GM23338 (cell line): ENCODE data around the gene KCNQ5. TPM values are rescaled to one million over a fixed set of nuclear protein-coding genes. Genes with fewer than 3 reads are reported as not detected.

ENCODE experiments used
- ATAC-seq: fragments of 200-7000 bp; cut with Tn5 transposase; 3 replicates; pipeline ENCODE4 v1.9.1; 2020
- DNase-seq: peaks from one replicate; pipeline ENCODE4 v3.0.0-alpha.2; 2015; ENCODE audit warnings: low spot score
- H2AFZ ChIP-seq: fragments of 200-600 bp; sonication (generic); 2 replicates; pipeline ENCODE4 v1.8.0; 2016; ENCODE audit warnings: antibody characterized with exemption, mild to moderate bottlenecking, moderate library complexity
- H3F3A ChIP-seq: fragments of 200-600 bp; sonication (generic); replicated peaks from 2 replicates; pipeline ENCODE4 v1.8.0; 2017; ENCODE audit warnings: antibody characterized with exemption, mixed run types, low read depth
- H3K27ac ChIP-seq: fragments of 200-600 bp; sonication (generic); 2 replicates; pipeline ENCODE4 v1.6.1; 2016; ENCODE audit warnings: low read depth
- H3K27me3 ChIP-seq: fragments of 200-600 bp; sonication (generic); 2 replicates; pipeline ENCODE4 v1.8.0; 2016; ENCODE audit warnings: mild to moderate bottlenecking, mixed run types, moderate library complexity; ENCODE audit not compliant: insufficient read depth
- H3K36me3 ChIP-seq: fragments of 200-600 bp; sonication (generic); 2 replicates; pipeline ENCODE4 v1.8.0; 2016; ENCODE audit warnings: mild to moderate bottlenecking; ENCODE audit not compliant: insufficient read depth
- H3K4me1 ChIP-seq: fragments of 200-600 bp; sonication (generic); 2 replicates; pipeline ENCODE4 v1.8.0; 2016; ENCODE audit warnings: mild to moderate bottlenecking, moderate library complexity; ENCODE audit not compliant: insufficient read depth
- H3K4me2 ChIP-seq: fragments of 200-600 bp; sonication (generic); 2 replicates; pipeline ENCODE4 v1.7.1; 2017; ENCODE audit warnings: mixed run types
- H3K4me3 ChIP-seq: fragments of 200-600 bp; sonication (generic); 2 replicates; pipeline ENCODE4 v1.6.1; 2016; ENCODE audit warnings: mixed run types
- H3K79me2 ChIP-seq: fragments of 200-600 bp; sonication (generic); replicated peaks from 2 replicates; pipeline ENCODE4 v1.8.0; 2017; ENCODE audit warnings: mild to moderate bottlenecking; ENCODE audit not compliant: insufficient read depth
- H3K9me2 ChIP-seq: fragments of 200-600 bp; sonication (generic); 2 replicates; pipeline ENCODE4 v1.8.0; 2017; ENCODE audit not compliant: insufficient read depth
- H4K20me1 ChIP-seq: fragments of 200-600 bp; sonication (generic); replicated peaks from 2 replicates; pipeline ENCODE4 v1.8.0; 2017; ENCODE audit warnings: mild to moderate bottlenecking; ENCODE audit not compliant: insufficient read depth
- H3K27ac Mint-ChIP-seq: 2 replicates; pipeline ENCODE4 v1.8.0; 2020; ENCODE audit warnings: inconsistent platforms, mild to moderate bottlenecking, moderate library complexity, mixed read lengths
- H3K27me3 Mint-ChIP-seq: 3 replicates; pipeline ENCODE4 v1.8.0; 2022; ENCODE audit warnings: low read depth, mild to moderate bottlenecking, moderate library complexity, mixed read lengths, inconsistent platforms; ENCODE audit not compliant: insufficient read depth, poor library complexity
- H3K36me3 Mint-ChIP-seq: 3 replicates; pipeline ENCODE4 v1.8.0; 2021; ENCODE audit warnings: low read depth, mild to moderate bottlenecking, inconsistent platforms, moderate library complexity, mixed read lengths
- H3K4me1 Mint-ChIP-seq: 3 replicates; pipeline ENCODE4 v1.8.0; 2020; ENCODE audit warnings: mild to moderate bottlenecking, inconsistent platforms, mixed read lengths
- H3K4me3 Mint-ChIP-seq: 3 replicates; pipeline ENCODE4 v1.8.0; 2021; ENCODE audit warnings: moderate library complexity, mild to moderate bottlenecking, inconsistent platforms, mixed read lengths
- H3K9me3 Mint-ChIP-seq: 3 replicates; pipeline ENCODE4 v1.8.0; 2020; ENCODE audit warnings: moderate library complexity, mild to moderate bottlenecking, inconsistent platforms, mixed read lengths
- CREB1 ChIP-seq: fragments of 250-450 bp; sonication (Bioruptor Pico); IDR thresholded peaks from 2 replicates; pipeline ENCODE4 v1.5.0; 2020; ENCODE audit warnings: low read depth, mild to moderate bottlenecking, moderate library complexity
- EZH2 ChIP-seq: fragments of 200-600 bp; sonication (generic); IDR thresholded peaks from one replicate; pipeline ENCODE4 v1.8.0; 2017; ENCODE audit warnings: antibody characterized with exemption, mild to moderate bottlenecking, low read depth; ENCODE audit not compliant: unreplicated experiment
- EZH2phosphoT487 ChIP-seq: fragments of 200-600 bp; sonication (generic); IDR thresholded peaks from one replicate; pipeline ENCODE4 v1.8.1; 2018; ENCODE audit warnings: antibody characterized with exemption; ENCODE audit not compliant: unreplicated experiment
- JUNB ChIP-seq: IDR thresholded peaks from one replicate; pipeline ENCODE4 v1.6.1; 2016; ENCODE audit warnings: antibody characterized with exemption; ENCODE audit not compliant: unreplicated experiment
- NANOG ChIP-seq: IDR thresholded peaks from 2 replicates; pipeline ENCODE4 v1.6.1; 2016; ENCODE audit warnings: antibody characterized with exemption, borderline replicate concordance
- POLR2AphosphoS5 ChIP-seq: IDR thresholded peaks from 2 replicates; pipeline ENCODE4 v1.6.1; 2016; ENCODE audit warnings: antibody characterized with exemption, low read depth
- STAT1 ChIP-seq: IDR thresholded peaks from one replicate; pipeline ENCODE4 v1.6.1; 2016; ENCODE audit warnings: antibody characterized with exemption; ENCODE audit not compliant: unreplicated experiment
- ZNF114 ChIP-seq: fragments of 250-450 bp; sonication (Bioruptor Pico); IDR thresholded peaks from 2 replicates; pipeline ENCODE4 v1.5.0; 2020; ENCODE audit warnings: mild to moderate bottlenecking, moderate library complexity
- polyA plus RNA-seq: library from polyadenylated mRNA; unstranded; fragments of >200 nt; fragmentation: Nextera tagmentation; extraction: Ambion mirVana; gene quantifications from 2 replicates; pipeline ENCODE4 v1.2.1, GENCODE V29; 2016
- total RNA-seq: library from RNA; depleted of rRNA; stranded (reverse); fragments of >200 nt; shearing (Covaris generic); gene quantifications from 2 replicates; pipeline ENCODE4 v1.2.3, GENCODE V29; 2014
- TF ChIP-seq, protein P1 (sequence below): fragments of 250-450 bp; sonication (Bioruptor Pico); IDR thresholded peaks from 2 replicates; pipeline ENCODE4 v1.5.0; 2020; ENCODE audit warnings: mild to moderate bottlenecking, moderate library complexity
- TF ChIP-seq, protein P2 (sequence below), 2 experiments: fragments of 200-600 bp in 1 of 2; sonication (generic) in 1 of 2; conservative IDR thresholded peaks; 2 replicates each; pipeline versions ENCODE4 v1.5.1 to v1.6.1; 2016 to 2017; ENCODE audit warnings: antibody characterized with exemption in 2 of 2, low read depth in 2 of 2, mild to moderate bottlenecking in 2 of 2, moderate library complexity in 1 of 2
- TF ChIP-seq, protein P3 (sequence below): IDR thresholded peaks from one replicate; pipeline ENCODE4 v1.6.1; 2018; ENCODE audit warnings: antibody characterized with exemption; ENCODE audit not compliant: unreplicated experiment

KCNQ5 gene
- total and polyA plus RNA-seq, 2 experiments from 2014 or later = 0.68 to 0.87 TPM

DNA sequence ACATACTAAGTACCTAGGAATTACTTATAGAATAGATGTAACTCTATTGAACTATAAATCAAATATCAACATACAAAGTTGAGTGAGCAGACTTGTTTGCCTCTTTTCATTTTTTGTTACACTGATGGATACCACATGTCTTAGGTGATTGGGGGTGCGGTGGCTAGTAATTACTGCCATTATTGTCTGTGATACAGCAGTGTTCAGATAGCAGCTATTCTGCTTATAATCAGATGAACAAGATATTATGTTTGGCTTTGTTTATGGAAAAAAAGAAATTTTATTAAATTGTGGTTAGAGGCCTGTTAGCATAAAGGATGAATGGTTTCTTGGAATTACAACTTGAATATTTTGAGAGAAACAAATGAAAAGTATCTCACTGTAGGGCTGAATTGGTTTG lies 55.9 kb downstream of the KCNQ5 start:
- no peak overlapping the region for H3K4me3 ChIP-seq
- DNase-seq (no peak), ATAC-seq (no peak)
- no peaks in the 10 kb centered on the region for H3K79me2 ChIP-seq
- no peaks in the 10 kb centered on the region; the same call in 1 of the 2 replicates for H4K20me1 ChIP-seq
- Mint-ChIP-seq H3K4me1 (no peaks in the 10 kb centered on the region), H3K27me3 (no peaks in the 10 kb centered on the region), H3K9me3 (no peaks in the 10 kb centered on the region), H3K27ac (no peak overlapping the region), H3K4me3 (no peak overlapping the region), H3K36me3 (no peaks in the 10 kb centered on the region)
- 0 out of 2 replicates have a peak, but pooled peaks cover 3% of the 10 kb centered on the region for H3K9me2 ChIP-seq
- no peak for TF ChIP-seq EZH2phosphoT487
- TF ChIP-seq ZNF114 (CRISPR knock-in tag) = no peak
- H2AFZ ChIP-seq = no peak overlapping the region
- no peaks in the 10 kb centered on the region for H3F3A ChIP-seq
- H3K27me3 ChIP-seq = no peaks in the 10 kb centered on the region
- H3K27ac ChIP-seq = no peak overlapping the region
- H3K4me2 ChIP-seq = no peak overlapping the region
- H3K4me1 ChIP-seq = no peaks in the 10 kb centered on the region
- H3K36me3 ChIP-seq = no peaks in the 10 kb centered on the region

DNA sequence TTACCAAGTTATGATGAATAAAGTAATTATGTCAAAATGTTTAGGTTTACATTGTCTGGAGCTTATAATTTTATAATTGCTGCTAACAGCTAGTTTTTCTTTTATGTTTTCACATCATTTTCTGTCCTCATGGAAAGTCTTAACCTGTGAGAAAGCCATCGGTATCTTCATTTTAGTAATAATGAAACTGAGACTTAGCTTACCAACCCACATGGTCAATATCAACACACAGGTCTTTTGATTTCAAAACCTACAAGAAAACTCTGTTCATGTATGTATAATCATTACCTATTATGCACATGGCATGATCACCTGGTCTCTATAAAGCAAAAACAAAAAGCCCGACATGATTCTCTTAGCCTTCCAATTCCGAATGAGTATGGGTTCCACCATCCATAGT lies 61.9 kb downstream of the KCNQ5 start:
- no peaks in the 10 kb centered on the region for H4K20me1 ChIP-seq
- 0 out of 2 replicates have a peak, but pooled peaks cover 3% of the 10 kb centered on the region for H3K9me2 ChIP-seq
- H3K27ac ChIP-seq = no peak overlapping the region
- no peaks in the 10 kb centered on the region for H3F3A ChIP-seq
- DNase-seq = no peak
- no peaks in the 10 kb centered on the region for H3K79me2 ChIP-seq
- H3K36me3 ChIP-seq = no peaks in the 10 kb centered on the region
- H2AFZ ChIP-seq = no peak overlapping the region
- H3K27me3 Mint-ChIP-seq = no peaks in the 10 kb centered on the region
- H3K4me1 ChIP-seq = no peaks in the 10 kb centered on the region
- H3K36me3 Mint-ChIP-seq = no peaks in the 10 kb centered on the region
- H3K4me2 ChIP-seq = no peak overlapping the region
- no peaks in the 10 kb centered on the region for H3K9me3 Mint-ChIP-seq
- no peaks in the 10 kb centered on the region for H3K4me1 Mint-ChIP-seq
- ATAC-seq = no peak
- H3K4me3 Mint-ChIP-seq = no peak overlapping the region
- no peak overlapping the region for H3K27ac Mint-ChIP-seq
- no peak overlapping the region for H3K4me3 ChIP-seq
- no peaks in the 10 kb centered on the region for H3K27me3 ChIP-seq
- TF ChIP-seq, protein P1, sequence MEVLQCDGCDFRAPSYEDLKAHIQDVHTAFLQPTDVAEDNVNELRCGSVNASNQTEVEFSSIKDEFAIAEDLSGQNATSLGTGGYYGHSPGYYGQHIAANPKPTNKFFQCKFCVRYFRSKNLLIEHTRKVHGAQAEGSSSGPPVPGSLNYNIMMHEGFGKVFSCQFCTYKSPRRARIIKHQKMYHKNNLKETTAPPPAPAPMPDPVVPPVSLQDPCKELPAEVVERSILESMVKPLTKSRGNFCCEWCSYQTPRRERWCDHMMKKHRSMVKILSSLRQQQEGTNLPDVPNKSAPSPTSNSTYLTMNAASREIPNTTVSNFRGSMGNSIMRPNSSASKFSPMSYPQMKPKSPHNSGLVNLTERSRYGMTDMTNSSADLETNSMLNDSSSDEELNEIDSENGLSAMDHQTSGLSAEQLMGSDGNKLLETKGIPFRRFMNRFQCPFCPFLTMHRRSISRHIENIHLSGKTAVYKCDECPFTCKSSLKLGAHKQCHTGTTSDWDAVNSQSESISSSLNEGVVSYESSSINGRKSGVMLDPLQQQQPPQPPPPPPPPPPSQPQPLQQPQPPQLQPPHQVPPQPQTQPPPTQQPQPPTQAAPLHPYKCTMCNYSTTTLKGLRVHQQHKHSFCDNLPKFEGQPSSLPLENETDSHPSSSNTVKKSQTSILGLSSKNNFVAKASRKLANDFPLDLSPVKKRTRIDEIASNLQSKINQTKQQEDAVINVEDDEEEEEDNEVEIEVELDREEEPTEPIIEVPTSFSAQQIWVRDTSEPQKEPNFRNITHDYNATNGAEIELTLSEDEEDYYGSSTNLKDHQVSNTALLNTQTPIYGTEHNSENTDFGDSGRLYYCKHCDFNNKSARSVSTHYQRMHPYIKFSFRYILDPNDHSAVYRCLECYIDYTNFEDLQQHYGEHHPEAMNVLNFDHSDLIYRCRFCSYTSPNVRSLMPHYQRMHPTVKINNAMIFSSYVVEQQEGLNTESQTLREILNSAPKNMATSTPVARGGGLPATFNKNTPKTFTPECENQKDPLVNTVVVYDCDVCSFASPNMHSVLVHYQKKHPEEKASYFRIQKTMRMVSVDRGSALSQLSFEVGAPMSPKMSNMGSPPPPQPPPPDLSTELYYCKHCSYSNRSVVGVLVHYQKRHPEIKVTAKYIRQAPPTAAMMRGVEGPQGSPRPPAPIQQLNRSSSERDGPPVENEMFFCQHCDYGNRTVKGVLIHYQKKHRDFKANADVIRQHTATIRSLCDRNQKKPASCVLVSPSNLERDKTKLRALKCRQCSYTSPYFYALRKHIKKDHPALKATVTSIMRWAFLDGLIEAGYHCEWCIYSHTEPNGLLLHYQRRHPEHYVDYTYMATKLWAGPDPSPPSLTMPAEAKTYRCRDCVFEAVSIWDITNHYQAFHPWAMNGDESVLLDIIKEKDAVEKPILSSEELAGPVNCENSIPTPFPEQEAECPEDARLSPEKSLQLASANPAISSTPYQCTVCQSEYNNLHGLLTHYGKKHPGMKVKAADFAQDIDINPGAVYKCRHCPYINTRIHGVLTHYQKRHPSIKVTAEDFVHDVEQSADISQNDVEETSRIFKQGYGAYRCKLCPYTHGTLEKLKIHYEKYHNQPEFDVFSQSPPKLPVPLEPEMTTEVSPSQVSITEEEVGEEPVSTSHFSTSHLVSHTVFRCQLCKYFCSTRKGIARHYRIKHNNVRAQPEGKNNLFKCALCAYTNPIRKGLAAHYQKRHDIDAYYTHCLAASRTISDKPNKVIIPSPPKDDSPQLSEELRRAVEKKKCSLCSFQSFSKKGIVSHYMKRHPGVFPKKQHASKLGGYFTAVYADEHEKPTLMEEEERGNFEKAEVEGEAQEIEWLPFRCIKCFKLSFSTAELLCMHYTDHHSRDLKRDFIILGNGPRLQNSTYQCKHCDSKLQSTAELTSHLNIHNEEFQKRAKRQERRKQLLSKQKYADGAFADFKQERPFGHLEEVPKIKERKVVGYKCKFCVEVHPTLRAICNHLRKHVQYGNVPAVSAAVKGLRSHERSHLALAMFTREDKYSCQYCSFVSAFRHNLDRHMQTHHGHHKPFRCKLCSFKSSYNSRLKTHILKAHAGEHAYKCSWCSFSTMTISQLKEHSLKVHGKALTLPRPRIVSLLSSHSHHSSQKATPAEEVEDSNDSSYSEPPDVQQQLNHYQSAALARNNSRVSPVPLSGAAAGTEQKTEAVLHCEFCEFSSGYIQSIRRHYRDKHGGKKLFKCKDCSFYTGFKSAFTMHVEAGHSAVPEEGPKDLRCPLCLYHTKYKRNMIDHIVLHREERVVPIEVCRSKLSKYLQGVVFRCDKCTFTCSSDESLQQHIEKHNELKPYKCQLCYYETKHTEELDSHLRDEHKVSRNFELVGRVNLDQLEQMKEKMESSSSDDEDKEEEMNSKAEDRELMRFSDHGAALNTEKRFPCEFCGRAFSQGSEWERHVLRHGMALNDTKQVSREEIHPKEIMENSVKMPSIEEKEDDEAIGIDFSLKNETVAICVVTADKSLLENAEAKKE (CRISPR knock-in tag) = no peak
- TF ChIP-seq, protein P2, sequence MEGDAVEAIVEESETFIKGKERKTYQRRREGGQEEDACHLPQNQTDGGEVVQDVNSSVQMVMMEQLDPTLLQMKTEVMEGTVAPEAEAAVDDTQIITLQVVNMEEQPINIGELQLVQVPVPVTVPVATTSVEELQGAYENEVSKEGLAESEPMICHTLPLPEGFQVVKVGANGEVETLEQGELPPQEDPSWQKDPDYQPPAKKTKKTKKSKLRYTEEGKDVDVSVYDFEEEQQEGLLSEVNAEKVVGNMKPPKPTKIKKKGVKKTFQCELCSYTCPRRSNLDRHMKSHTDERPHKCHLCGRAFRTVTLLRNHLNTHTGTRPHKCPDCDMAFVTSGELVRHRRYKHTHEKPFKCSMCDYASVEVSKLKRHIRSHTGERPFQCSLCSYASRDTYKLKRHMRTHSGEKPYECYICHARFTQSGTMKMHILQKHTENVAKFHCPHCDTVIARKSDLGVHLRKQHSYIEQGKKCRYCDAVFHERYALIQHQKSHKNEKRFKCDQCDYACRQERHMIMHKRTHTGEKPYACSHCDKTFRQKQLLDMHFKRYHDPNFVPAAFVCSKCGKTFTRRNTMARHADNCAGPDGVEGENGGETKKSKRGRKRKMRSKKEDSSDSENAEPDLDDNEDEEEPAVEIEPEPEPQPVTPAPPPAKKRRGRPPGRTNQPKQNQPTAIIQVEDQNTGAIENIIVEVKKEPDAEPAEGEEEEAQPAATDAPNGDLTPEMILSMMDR (conservative IDR thresholded peaks at IDR 0.05; ENCODE audit: low read depth in 2 of 2) = no peak
- TF ChIP-seq STAT1 (no peak), JUNB (no peak), EZH2 (no peak), CREB1 (no peak), ZNF114 (CRISPR knock-in tag) (no peak), EZH2phosphoT487 (no peak), NANOG (no peak), POLR2AphosphoS5 (no peak)
- TF ChIP-seq, protein P3, sequence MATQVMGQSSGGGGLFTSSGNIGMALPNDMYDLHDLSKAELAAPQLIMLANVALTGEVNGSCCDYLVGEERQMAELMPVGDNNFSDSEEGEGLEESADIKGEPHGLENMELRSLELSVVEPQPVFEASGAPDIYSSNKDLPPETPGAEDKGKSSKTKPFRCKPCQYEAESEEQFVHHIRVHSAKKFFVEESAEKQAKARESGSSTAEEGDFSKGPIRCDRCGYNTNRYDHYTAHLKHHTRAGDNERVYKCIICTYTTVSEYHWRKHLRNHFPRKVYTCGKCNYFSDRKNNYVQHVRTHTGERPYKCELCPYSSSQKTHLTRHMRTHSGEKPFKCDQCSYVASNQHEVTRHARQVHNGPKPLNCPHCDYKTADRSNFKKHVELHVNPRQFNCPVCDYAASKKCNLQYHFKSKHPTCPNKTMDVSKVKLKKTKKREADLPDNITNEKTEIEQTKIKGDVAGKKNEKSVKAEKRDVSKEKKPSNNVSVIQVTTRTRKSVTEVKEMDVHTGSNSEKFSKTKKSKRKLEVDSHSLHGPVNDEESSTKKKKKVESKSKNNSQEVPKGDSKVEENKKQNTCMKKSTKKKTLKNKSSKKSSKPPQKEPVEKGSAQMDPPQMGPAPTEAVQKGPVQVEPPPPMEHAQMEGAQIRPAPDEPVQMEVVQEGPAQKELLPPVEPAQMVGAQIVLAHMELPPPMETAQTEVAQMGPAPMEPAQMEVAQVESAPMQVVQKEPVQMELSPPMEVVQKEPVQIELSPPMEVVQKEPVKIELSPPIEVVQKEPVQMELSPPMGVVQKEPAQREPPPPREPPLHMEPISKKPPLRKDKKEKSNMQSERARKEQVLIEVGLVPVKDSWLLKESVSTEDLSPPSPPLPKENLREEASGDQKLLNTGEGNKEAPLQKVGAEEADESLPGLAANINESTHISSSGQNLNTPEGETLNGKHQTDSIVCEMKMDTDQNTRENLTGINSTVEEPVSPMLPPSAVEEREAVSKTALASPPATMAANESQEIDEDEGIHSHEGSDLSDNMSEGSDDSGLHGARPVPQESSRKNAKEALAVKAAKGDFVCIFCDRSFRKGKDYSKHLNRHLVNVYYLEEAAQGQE = no peak
